CD14-positive monocyte (primary cell): ENCODE measurements around the gene DENND2C. TPM values are rescaled to one million over a fixed set of nuclear protein-coding genes. Genes with fewer than 3 reads are reported as not detected.

Source experiments
- DNase-seq, 3 donors: peaks; one replicate each; pipeline ENCODE4 v3.0.0-alpha.2; 2011 to 2022
- H2AFZ ChIP-seq: 2 replicates; pipeline ENCODE4 v1.6.0; 2012; ENCODE audit warnings: mild to moderate bottlenecking, low read depth, low read length, inconsistent platforms; ENCODE audit not compliant: insufficient read depth, poor library complexity, severe bottlenecking
- H3K27ac ChIP-seq, 2 donors: 1 replicate in 1 of 2; 2 replicates in 1 of 2; pipeline ENCODE4 v1.5.1; 2012 to 2013; ENCODE audit warnings: low read length in 2 of 2, control low read depth in 1 of 2, inconsistent platforms in 1 of 2, low read depth in 1 of 2, mild to moderate bottlenecking in 1 of 2
- H3K27me3 ChIP-seq, 2 donors: one replicate each; pipeline versions ENCODE4 v1.6.0 to v1.6.1; 2011 to 2013; ENCODE audit warnings: low read length in 2 of 2; ENCODE audit not compliant: control insufficient read depth in 2 of 2, insufficient read depth in 2 of 2
- H3K36me3 ChIP-seq, 2 donors: replicated peaks in 1 of 2; 1 replicate in 1 of 2; 2 replicates in 1 of 2; pipeline versions ENCODE4 v1.5.1 to v1.6.1; 2012 to 2013; ENCODE audit warnings: low read length in 2 of 2, control low read depth in 1 of 2, inconsistent platforms in 1 of 2, mild to moderate bottlenecking in 1 of 2; ENCODE audit not compliant: insufficient read depth in 2 of 2, control insufficient read depth in 1 of 2
- H3K4me1 ChIP-seq, 2 donors: 1 replicate in 1 of 2; 2 replicates in 1 of 2; pipeline versions ENCODE4 v1.5.1 to v1.6.1; 2012 to 2013; ENCODE audit warnings: low read length in 2 of 2, control low read depth in 1 of 2, inconsistent platforms in 1 of 2, mild to moderate bottlenecking in 1 of 2, moderate library complexity in 1 of 2; ENCODE audit not compliant: insufficient read depth in 2 of 2, control insufficient read depth in 1 of 2
- H3K4me2 ChIP-seq: replicated peaks from 2 replicates; pipeline ENCODE3; 2012; ENCODE audit warnings: low read length, moderate library complexity, mild to moderate bottlenecking; ENCODE audit not compliant: poor library complexity, severe bottlenecking; ENCODE audit errors: extremely low read depth
- H3K4me3 ChIP-seq, 3 experiments: fragments of 200-600 bp in 1 of 3; sonication (generic) in 1 of 3; replicated peaks in 1 of 3; 1 replicate in 2 of 3; 2 replicates in 1 of 3; pipeline ENCODE4 v1.5.1; 2011 to 2013; ENCODE audit warnings: low read length in 3 of 3, mild to moderate bottlenecking in 3 of 3, control low read depth in 2 of 3, low read depth in 2 of 3, inconsistent platforms in 1 of 3, moderate library complexity in 1 of 3
- H3K79me2 ChIP-seq: 2 replicates; pipeline ENCODE4 v1.6.0; 2012; ENCODE audit warnings: mild to moderate bottlenecking, control low read depth, inconsistent platforms, low read length, moderate library complexity; ENCODE audit not compliant: insufficient read depth
- H3K9ac ChIP-seq: 2 replicates; pipeline ENCODE4 v1.6.0; 2017; ENCODE audit warnings: low read length, mild to moderate bottlenecking; ENCODE audit not compliant: insufficient read depth, poor library complexity, severe bottlenecking
- H3K9me3 ChIP-seq, 2 donors: replicated peaks in 1 of 2; 1 replicate in 1 of 2; 2 replicates in 1 of 2; pipeline versions ENCODE4 v1.5.1 to v1.6.1; 2012 to 2013; ENCODE audit warnings: low read length in 2 of 2, control low read depth in 1 of 2; ENCODE audit not compliant: control insufficient read depth in 1 of 2, insufficient read depth in 1 of 2
- H4K20me1 ChIP-seq: 2 replicates; pipeline ENCODE4 v1.6.0; 2012; ENCODE audit warnings: mild to moderate bottlenecking, low read length, control low read depth, moderate library complexity; ENCODE audit not compliant: insufficient read depth
- H3K27ac Mint-ChIP-seq, 7 donors: one replicate each; pipeline ENCODE4 v1.8.0; 2020; ENCODE audit warnings: mild to moderate bottlenecking in 7 of 7, mixed read lengths in 7 of 7, moderate library complexity in 6 of 7, inconsistent platforms in 2 of 7
- H3K27me3 Mint-ChIP-seq, 3 donors: one replicate each; pipeline ENCODE4 v1.8.0; 2021 to 2022; ENCODE audit warnings: low read depth in 3 of 3, mild to moderate bottlenecking in 3 of 3, mixed read lengths in 3 of 3, moderate library complexity in 3 of 3, inconsistent platforms in 1 of 3
- H3K36me3 Mint-ChIP-seq, 2 donors: one replicate each; pipeline ENCODE4 v1.8.0; 2020; ENCODE audit warnings: mixed read lengths in 2 of 2, inconsistent platforms in 1 of 2, mild to moderate bottlenecking in 1 of 2
- H3K4me1 Mint-ChIP-seq: one replicate; pipeline ENCODE4 v1.8.0; 2020; ENCODE audit warnings: mild to moderate bottlenecking, mixed read lengths
- H3K4me3 Mint-ChIP-seq, 2 donors: one replicate each; pipeline ENCODE4 v1.8.0; 2020; ENCODE audit warnings: mild to moderate bottlenecking in 2 of 2, mixed read lengths in 2 of 2, moderate library complexity in 1 of 2
- H3K9me3 Mint-ChIP-seq, 7 donors: one replicate each; pipeline ENCODE4 v1.8.0; 2020 to 2022; ENCODE audit warnings: mixed read lengths in 7 of 7, mild to moderate bottlenecking in 6 of 7, moderate library complexity in 6 of 7, inconsistent platforms in 2 of 7
- WGBS: methylation state at CpG from one replicate; pipeline ENCODE4 v1.1.5; 2013; ENCODE audit warnings: missing lambda C conversion rate; ENCODE audit not compliant: insufficient coverage; 5-methylcytosine and 5-hydroxymethylcytosine counted together
- intact Hi-C, 2 donors: fragments of 100-400 bp; cut with micrococcal nuclease; formaldehyde crosslinking; loops; one replicate each; pipeline versions ENCODE4 v1.15.0 to v1.15.1; 2023
- polyA plus RNA-seq, 3 donors: library from polyadenylated mRNA; depleted of rRNA in 1 of 3; unstranded in 2 of 3; stranded (reverse) in 1 of 3; fragments of 300-500 nt in 2 of 3; fragments of >200 nt in 1 of 3; fragmentation: Illumina TruSeq in 2 of 3; gene quantifications; 1 replicate in 2 of 3; 2 replicates in 1 of 3; pipeline ENCODE4 v1.2.3, GENCODE V29; 2012 to 2021
- TF ChIP-seq, protein P1 (sequence below): fragments of 200-600 bp; IDR thresholded peaks from one replicate; pipeline ENCODE4 v1.8.0; 2022; ENCODE audit warnings: antibody characterized with exemption, mild to moderate bottlenecking

The DENND2C gene
- polyA plus RNA-seq, 3 donors, result 0.03 to 0.07 (median 0.06) TPM

DNA sequence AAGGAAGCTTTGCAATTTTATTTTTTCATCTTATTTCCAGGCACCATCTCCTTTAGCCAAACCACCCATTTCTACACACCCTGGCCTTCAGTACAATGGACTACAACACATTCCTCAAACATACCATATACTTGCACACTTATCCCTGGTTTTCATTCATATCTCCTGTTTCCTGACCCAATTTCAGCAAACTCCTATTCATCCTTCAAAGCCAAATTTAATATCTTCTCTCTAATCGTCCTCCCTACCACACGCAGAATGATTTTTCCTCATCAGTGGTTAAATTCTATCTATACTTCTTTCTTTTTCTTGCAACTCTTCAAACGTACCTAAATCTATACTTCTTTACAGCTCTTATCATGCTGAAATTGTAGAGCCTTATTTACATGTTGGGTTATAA lies 2.9 kb downstream of the DENND2C start:
- Mint-ChIP-seq H3K27ac (no peak overlapping the region), H3K36me3 (peaks cover 0 to 2% of the 10 kb centered on the region in 2 donors), H3K4me1 (peaks cover 13% of the 10 kb centered on the region), H3K9me3 (peaks cover 0 to 6% (median 0%) of the 10 kb centered on the region in 7 donors), H3K27me3 (peaks cover 24 to 42% (median 30%) of the 10 kb centered on the region in 3 donors), H3K4me3 (no peak overlapping the region)
- TF ChIP-seq, protein P1, sequence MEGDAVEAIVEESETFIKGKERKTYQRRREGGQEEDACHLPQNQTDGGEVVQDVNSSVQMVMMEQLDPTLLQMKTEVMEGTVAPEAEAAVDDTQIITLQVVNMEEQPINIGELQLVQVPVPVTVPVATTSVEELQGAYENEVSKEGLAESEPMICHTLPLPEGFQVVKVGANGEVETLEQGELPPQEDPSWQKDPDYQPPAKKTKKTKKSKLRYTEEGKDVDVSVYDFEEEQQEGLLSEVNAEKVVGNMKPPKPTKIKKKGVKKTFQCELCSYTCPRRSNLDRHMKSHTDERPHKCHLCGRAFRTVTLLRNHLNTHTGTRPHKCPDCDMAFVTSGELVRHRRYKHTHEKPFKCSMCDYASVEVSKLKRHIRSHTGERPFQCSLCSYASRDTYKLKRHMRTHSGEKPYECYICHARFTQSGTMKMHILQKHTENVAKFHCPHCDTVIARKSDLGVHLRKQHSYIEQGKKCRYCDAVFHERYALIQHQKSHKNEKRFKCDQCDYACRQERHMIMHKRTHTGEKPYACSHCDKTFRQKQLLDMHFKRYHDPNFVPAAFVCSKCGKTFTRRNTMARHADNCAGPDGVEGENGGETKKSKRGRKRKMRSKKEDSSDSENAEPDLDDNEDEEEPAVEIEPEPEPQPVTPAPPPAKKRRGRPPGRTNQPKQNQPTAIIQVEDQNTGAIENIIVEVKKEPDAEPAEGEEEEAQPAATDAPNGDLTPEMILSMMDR, result no peak
- H3K4me3 ChIP-seq, result no peak overlapping the region
- DNase-seq, result no peak
- H3K4me1 ChIP-seq, result peaks cover 10 to 14% of the 10 kb centered on the region in 2 donors
- H4K20me1 ChIP-seq, result no peaks in the 10 kb centered on the region
- no peaks in the 10 kb centered on the region for H3K79me2 ChIP-seq
- intact Hi-C loops, result loop anchor here in 1 of 2 donors (10.0 kb wide), 1 partner anchor 82 kb away; the partner anchor contains the start of gene BCAS2
- H3K27me3 ChIP-seq, result peaks cover 4 to 28% of the 10 kb centered on the region in 2 donors
- H3K36me3 ChIP-seq, result no peaks in the 10 kb centered on the region
- WGBS, result 100% methylated on average over 2 of the region's 3 CpGs
- no peak overlapping the region for H3K9ac ChIP-seq
- H3K27ac ChIP-seq, result no peak overlapping the region
- H2AFZ ChIP-seq, result no peak overlapping the region
- H3K4me2 ChIP-seq, result no peak overlapping the region
- no peaks in the 10 kb centered on the region for H3K9me3 ChIP-seq

DNA sequence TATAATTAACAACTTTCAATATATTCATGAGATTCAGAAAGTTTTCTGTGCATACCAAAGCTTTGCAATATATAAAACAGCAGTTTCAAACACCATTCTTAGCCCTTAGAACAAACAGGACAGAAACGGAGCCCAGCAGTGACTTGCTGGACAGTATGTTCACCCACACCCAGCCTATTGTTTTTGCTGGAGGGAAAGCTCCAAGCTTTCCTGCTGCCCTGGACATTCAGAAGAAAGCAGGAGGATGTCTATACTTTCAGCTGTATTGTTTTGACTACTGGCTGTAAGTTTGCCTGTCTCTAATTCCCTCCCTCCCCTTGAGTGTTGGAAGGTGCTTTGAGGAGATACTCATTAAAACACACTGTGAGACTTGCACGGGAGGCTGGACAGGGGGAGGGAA lies 9.6 kb downstream of the DENND2C start:
- no peaks in the 10 kb centered on the region for H3K4me1 Mint-ChIP-seq
- peaks cover 0 to 8% (median 0%) of the 10 kb centered on the region in 7 donors for H3K9me3 Mint-ChIP-seq
- H3K79me2 ChIP-seq, result no peaks in the 10 kb centered on the region
- H3K4me3 Mint-ChIP-seq, result no peak overlapping the region
- no peaks in the 10 kb centered on the region for H3K9me3 ChIP-seq
- intact Hi-C loops, result loop anchor here in 1 of 2 donors (10.0 kb wide), 1 partner anchor 75 kb away; the partner anchor contains the start of gene BCAS2
- H4K20me1 ChIP-seq, result no peaks in the 10 kb centered on the region
- H3K4me1 ChIP-seq, result no peaks in the 10 kb centered on the region
- no peak overlapping the region for H3K4me3 ChIP-seq
- no peak overlapping the region for H3K27ac Mint-ChIP-seq
- H3K9ac ChIP-seq, result no peak overlapping the region
- TF ChIP-seq, protein P1, result no peak
- no peak overlapping the region for H3K4me2 ChIP-seq
- no CpG with 5 or more reads among the region's 2 CpGs for WGBS
- peaks cover 0 to 23% of the 10 kb centered on the region in 2 donors for H3K27me3 ChIP-seq
- H3K27ac ChIP-seq, result no peak overlapping the region
- H3K36me3 ChIP-seq, result no peaks in the 10 kb centered on the region
- peaks cover 9 to 26% (median 12%) of the 10 kb centered on the region in 3 donors for H3K27me3 Mint-ChIP-seq
- DNase-seq, result no peak
- no peak overlapping the region for H2AFZ ChIP-seq
- no peaks in the 10 kb centered on the region for H3K36me3 Mint-ChIP-seq
